CD4-positive, alpha-beta T cell treated with Interferon alpha-2 for 1 hour (primary cell): ENCODE measurements around the gene PIM1.
A peak's percentile ranks its signal among the peaks of the same experiment; 100 is the strongest.

Experiments used
- DNase-seq, 2 donors: peaks; one replicate each; pipeline ENCODE4 v3.0.0-alpha.2; 2020 to 2022

The PIM1 gene

DNA sequence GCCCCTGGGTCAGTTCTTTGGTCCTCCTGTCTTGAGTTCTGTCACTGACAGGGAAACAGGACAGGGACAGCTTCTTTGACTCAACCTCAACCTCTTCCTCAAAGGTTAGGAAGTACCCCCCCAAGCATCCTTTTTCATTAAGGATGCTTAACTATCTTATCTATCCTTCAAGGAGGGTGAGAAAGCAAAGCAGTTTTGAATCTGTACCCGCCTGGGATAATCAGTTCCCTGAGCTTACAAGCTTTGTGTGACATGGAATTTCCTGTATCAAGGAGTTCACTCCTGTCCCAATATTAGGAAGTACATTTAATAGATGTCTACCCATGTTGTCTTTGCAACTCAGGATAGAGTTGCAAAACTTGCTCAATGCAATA lies 31.1 kb upstream of the PIM1 start:
- no peak for DNase-seq

DNA sequence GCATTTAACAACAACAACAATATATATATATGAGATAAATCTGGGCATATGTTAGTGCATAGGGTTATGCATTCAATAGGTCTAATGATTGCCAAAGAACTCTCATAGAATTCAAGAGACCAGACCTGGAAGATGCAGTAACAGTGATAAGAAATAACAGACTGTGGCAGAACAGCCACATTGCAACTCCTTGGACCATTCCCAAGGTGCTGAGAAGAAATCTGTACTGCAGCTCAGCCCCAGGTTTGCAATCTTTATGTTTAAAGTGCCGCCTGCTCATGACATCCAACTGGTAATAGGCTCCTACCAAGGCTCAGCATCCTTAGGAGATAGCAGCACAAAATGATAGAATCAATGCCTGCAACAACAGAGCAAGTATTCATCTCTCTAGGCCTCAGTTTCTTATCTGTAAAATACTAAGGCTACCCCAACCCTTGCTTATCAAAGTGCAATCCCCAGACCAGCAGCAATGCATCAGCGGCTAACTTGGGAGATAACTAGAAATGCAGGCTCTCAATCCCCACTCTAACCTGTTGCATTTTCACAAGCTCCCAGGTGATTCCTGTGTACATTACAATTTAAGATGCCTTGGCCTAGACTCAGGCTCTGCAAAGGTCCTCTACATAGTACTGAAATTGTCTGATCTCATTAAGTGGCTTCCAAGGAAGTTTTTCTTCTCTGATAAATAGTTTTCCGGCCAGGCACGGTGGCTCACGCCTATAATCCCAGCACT lies 30.6 kb upstream of the PIM1 start:
- DNase-seq: no peak

GRCh38 chr6:37140145-37140544 lies 29.8 kb upstream of the PIM1 start:
- DNase-seq: no peak

DNA sequence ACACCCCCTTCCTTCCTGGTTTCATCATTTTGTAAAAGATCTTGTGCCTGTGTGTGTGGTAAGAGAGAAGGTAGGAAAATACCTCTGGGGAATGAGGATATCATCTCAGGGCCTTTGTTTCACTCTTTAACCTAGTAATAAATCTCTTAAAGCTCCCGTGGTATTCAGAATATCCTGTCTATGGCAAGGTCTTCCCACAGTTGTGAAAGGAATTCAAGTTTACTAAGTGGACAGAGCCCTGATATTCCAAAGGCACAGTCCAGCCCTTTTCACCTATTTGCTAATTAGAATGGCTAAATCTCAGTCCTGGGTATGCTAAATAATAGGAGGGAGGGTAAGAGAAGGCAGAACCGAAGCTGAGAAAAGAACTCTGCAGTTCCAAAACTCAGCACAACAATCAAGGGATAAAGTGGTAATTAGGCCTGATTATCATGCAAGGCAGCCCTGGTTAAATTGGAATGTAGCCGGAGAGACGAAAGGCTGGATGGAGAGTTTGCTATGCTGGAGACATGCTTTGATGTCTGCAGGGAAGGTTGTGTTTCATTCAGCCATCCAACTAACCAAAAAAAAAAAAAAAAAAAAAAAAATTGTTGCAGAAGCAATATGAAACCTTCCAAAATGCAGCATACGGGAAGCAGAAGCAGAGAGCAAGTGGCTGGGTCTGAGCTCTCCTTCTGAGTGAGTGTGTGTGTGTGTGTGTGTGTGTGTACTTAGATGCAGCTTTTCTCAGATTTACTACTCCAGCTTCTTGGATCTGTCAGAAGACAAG lies 28.5 kb upstream of the PIM1 start:
- DNase-seq: no peak

DNA sequence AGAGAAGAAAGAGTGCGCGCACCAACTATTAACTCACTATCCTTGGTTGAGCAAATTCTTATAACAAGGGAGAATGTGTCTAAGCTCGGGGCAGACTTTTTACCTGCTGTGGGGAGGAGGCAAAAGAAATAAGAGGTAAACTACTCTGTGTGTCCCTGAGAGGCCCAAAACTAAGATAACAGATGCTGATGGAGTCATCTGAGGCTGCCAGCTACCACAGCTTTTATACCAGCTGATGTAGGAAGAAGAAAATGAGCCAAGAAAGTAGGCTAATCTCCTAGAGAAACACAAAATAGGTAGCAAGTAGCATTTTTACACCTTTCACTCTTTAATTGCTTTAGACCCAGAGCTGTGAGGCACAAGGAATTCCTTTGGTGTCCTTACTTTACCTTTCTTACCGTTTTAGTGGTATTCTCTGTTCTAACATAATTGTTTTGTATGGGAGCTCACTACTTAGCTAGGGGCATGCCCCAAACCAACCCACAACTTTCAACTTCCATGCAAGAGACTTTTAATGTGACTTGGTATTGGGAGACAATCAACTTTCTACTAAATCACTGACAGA lies 27.8 kb upstream of the PIM1 start:
- DNase-seq: no peak

DNA sequence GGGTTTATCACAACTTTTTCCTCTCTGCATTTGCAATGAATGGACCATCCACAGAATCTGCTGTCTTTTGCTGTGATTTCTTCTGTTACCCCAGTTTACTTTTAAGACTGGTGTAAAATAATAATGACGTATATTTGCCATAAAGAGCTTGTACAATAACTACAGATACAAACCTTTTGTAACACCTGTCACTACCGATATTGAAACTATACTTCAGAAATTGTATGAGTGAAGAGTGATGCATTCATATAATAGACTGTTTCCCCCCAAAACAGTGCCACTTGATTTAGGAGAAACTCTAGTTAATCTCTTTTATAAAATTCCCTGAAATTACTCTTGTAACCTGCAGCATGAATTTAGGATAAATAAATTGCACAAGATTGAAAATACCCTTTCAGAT lies 26.4 kb upstream of the PIM1 start:
- DNase-seq: no peak

GRCh38 chr6:37145443-37145842 lies 24.5 kb upstream of the PIM1 start:
- no peak for DNase-seq

- no peak for DNase-seq
Observed at GRCh38 chr6:37146735-37147157, 23.2 kb upstream of the PIM1 start.

GRCh38 chr6:37149745-37150144 lies 20.2 kb upstream of the PIM1 start:
- no peak for DNase-seq

- DNase-seq: no peak
Observed at GRCh38 chr6:37150314-37150713, 19.6 kb upstream of the PIM1 start.

DNA sequence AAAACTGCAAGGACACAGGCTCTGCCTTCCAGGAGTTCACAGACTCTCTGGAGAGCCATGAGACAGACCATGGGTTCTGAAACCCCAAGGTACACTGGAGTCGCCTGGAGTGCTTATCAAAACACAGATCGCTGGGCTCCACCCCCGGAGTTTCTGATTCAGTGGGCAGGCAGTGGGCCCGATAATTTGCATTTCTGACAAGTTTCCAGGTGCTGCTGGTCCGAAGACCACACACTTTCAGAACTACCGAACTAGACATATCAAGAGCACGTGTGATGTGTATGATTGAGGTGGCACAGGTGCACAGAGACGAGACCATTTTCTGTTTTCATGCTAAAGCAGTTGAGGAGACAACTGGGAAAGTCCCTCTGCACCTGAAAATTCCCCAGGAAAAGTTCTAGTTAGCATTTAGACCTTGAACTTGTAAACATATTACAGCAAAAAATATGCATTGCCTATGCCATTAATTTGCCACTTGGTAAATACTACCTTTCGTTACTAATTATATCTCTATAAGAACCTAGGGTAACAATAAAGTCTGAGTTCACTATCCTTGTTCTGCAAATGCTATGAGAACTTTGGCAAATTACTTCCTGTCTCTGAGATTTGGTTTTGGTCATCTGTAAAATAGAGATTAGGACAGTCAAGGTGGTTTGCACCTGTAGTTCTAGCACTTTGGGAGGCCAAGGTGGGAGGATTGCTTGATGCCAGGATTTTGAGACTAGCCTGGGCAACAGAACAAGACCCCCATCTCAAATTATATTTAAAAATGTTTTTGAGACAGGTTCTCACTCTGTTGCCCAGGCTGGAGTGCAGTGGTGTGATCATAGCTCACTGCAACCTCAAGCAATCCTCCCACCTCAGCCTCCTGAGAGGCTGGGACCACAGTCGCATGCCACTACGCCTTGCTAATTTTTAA lies 14.3 kb upstream of the PIM1 start:
- peak; percentile 46 to 68 for DNase-seq

GRCh38 chr6:37158508-37158907 lies 11.4 kb upstream of the PIM1 start:
- no peak for DNase-seq

DNA sequence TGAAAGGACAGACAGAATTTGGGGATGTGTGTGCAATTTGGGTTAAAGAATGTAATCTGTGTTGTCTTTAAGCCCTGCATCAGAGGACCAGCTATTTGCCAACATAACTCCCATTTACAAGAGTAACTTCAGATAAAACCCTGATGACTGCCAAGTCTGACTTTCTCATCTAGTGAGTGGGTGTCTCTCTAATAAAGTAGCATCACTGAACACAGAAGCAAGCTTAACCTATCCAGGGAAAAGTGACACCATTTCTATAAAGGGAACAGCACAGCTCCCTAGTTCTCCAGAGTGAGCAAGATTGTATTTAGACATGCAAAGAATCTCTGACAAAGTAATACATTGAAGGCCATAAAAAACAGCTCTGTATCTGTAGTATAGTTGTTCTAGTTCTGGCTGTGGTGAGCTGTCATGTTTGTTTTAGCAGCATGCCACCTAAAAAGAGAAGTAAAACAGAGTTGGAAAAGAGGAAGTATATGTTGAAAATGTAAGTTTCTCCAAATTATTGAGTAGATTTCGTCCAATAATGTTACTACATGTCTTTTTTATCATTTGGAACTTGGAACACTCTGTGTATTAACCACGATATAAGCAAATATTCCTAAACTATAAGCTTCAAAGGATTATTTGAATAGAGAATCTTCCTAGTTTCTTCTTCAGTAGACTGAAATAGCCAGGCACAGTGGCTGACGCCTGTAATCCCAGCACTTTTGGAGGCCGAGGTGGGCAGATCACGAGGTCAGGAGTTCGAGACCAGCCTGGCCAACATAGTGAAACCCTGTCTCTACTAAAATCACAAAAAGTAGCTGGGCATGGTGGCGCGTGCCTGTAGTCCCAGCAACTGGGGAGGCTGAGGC lies 8.8 kb upstream of the PIM1 start:
- no peak for DNase-seq

GRCh38 chr6:37162740-37163139 lies 7.2 kb upstream of the PIM1 start:
- DNase-seq: no peak

- no peak for DNase-seq
Observed at GRCh38 chr6:37168163-37168758, 1.7 kb upstream of the PIM1 start.

GRCh38 chr6:37168811-37169495 lies 999 bp upstream of the PIM1 start:
- peak in 1 of 2 donors; percentile 41 for DNase-seq

- peak; percentile 44 to 47 for DNase-seq
Observed at GRCh38 chr6:37170273-37171200, 585 bp downstream of the PIM1 start.

DNA sequence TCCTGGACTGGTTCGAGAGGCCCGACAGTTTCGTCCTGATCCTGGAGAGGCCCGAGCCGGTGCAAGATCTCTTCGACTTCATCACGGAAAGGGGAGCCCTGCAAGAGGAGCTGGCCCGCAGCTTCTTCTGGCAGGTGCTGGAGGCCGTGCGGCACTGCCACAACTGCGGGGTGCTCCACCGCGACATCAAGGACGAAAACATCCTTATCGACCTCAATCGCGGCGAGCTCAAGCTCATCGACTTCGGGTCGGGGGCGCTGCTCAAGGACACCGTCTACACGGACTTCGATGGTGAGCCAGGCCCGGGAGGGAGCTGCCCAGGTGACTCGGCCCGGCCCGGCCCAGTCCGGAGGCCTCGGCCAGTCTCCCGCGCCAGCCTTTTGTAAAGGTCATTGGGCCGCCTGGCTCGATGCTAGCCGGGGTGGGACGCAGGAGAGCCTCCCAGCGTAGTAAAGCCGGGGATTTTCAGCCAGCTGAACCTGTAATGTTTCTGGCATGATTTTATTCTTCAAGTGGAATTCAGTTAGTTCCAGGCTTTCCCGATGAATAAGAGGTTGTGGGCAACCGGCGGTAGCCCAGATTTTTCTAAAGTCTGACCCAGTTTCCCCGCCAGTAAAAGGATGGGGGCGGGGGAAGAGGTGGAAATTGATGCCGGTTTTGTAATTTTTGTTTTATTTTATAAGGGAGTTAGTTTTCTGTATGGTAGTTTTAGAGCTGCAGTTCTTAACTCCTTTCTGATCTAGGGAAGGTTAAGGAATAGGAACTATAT lies 1.4 kb downstream of the PIM1 start:
- peak in 1 of 2 donors; percentile 18 for DNase-seq
